Panc1 (cell line): ENCODE data around the gene OPA1. TPM values are rescaled to one million over a fixed set of nuclear protein-coding genes. Genes with fewer than 3 reads are reported as not detected.

Experiments
- ATAC-seq: fragments of 200-7000 bp; cut with Tn5 transposase; 2 replicates; pipeline ENCODE4 v1.9.1; 2020; ENCODE audit warnings: mild to moderate bottlenecking, moderate library complexity
- BruUV-seq: library from RNA; stranded (reverse); fragments of 400-500 nt; replicated peaks from 2 replicates; lab custom pipeline; 2021; lab: Mats Ljungman, UMichigan
- CTCF ChIA-PET: fragments of 300-600 bp; sonication (Branson Sonifier 250); formaldehyde crosslinking; loops from one replicate; lab custom pipeline; 2022; ENCODE audit warnings: antibody characterized with exemption; lab: Charles Lee
- POLR2A ChIA-PET: fragments of 300-600 bp; sonication (Branson Sonifier 250); formaldehyde crosslinking; loops from one replicate; lab custom pipeline; 2022; ENCODE audit warnings: antibody characterized with exemption; lab: Charles Lee
- DNase-seq: peaks from one replicate; pipeline ENCODE4 v3.0.0-alpha.2; 2010; ENCODE audit warnings: low read depth, low spot score
- H3K27ac ChIP-seq: 2 replicates; pipeline ENCODE4 v1.5.1; 2011; ENCODE audit warnings: mild to moderate bottlenecking, low read length, inconsistent platforms
- H3K27me3 ChIP-seq: fragments of 200-500 bp; sonication (Bioruptor generic); 2 replicates; pipeline ENCODE4 v1.6.0; 2014; ENCODE audit warnings: low read length, inconsistent platforms; ENCODE audit not compliant: control insufficient read depth, insufficient read depth
- H3K36me3 ChIP-seq: fragments of 200-500 bp; sonication (Bioruptor generic); 2 replicates; pipeline ENCODE4 v1.5.1; 2014; ENCODE audit warnings: inconsistent platforms, mild to moderate bottlenecking, low read length, moderate library complexity; ENCODE audit not compliant: control insufficient read depth, insufficient read depth
- H3K4me1 ChIP-seq: 2 replicates; pipeline ENCODE4 v1.5.1; 2011; ENCODE audit warnings: inconsistent platforms, mild to moderate bottlenecking, low read length, moderate library complexity; ENCODE audit not compliant: control insufficient read depth, insufficient read depth
- H3K4me3 ChIP-seq, 2 experiments: 2 replicates each; pipeline ENCODE4 v1.5.1; 2011 to 2012; ENCODE audit warnings: low read depth in 2 of 2, low read length in 2 of 2, mild to moderate bottlenecking in 2 of 2, inconsistent platforms in 1 of 2, moderate library complexity in 1 of 2
- H3K9me3 ChIP-seq: fragments of 200-500 bp; sonication (Bioruptor generic); 2 replicates; pipeline ENCODE4 v1.5.1; 2014; ENCODE audit warnings: low read depth, mild to moderate bottlenecking, inconsistent platforms, low read length, moderate library complexity; ENCODE audit not compliant: control insufficient read depth, insufficient read depth
- POLR2AphosphoS5 ChIP-seq: IDR thresholded peaks from 2 replicates; pipeline ENCODE4 v1.6.1; 2012; ENCODE audit warnings: mild to moderate bottlenecking, low read depth, low read length, moderate library complexity
- REST ChIP-seq, 2 experiments: IDR thresholded peaks; 2 replicates each; pipeline ENCODE4 v1.6.1; 2011 to 2012; ENCODE audit warnings: low read depth in 2 of 2, control low read depth in 1 of 2, low read length in 1 of 2, mild to moderate bottlenecking in 1 of 2, moderate library complexity in 1 of 2; ENCODE audit not compliant: insufficient read depth in 1 of 2
- SIN3A ChIP-seq: IDR thresholded peaks from 2 replicates; pipeline ENCODE4 v1.6.1; 2012; ENCODE audit warnings: low read depth, mild to moderate bottlenecking, low read length, moderate library complexity, borderline replicate concordance; ENCODE audit not compliant: insufficient read depth
- TCF7L2 ChIP-seq: IDR thresholded peaks from 2 replicates; pipeline ENCODE4 v1.6.1; 2011; ENCODE audit warnings: mild to moderate bottlenecking, low read depth, low read length, inconsistent platforms
- in situ Hi-C: cut with HindIII; loops from 2 replicates; pipeline ENCODE4 v1.10.0; 2016; ENCODE audit warnings: low sequenced_read_pairs, low pct_unique_long_range_greater_than_20kb
- intact Hi-C: fragments of 100-400 bp; cut with micrococcal nuclease; formaldehyde crosslinking; loops from one replicate; pipeline ENCODE4 v1.10.0; 2022; ENCODE audit not compliant: unreplicated experiment
- total RNA-seq: library from RNA; stranded (reverse); gene quantifications from one replicate; pipeline ENCODE4 v1.2.1, GENCODE V29; 2021; ENCODE audit not compliant: unreplicated experiment
- TF ChIP-seq, protein P1 (sequence below): fragments of 450-650 bp; IDR thresholded peaks from 2 replicates; pipeline ENCODE4 v1.5.1; 2017; ENCODE audit warnings: mild to moderate bottlenecking

OPA1 gene
- total RNA-seq, 1 experiment from 2014 or later: 109 TPM

GRCh38 chr3:193637831-193638230 lies 44.8 kb downstream of the OPA1 start:
- TF ChIP-seq SIN3A: no peak
- no peak for TF ChIP-seq TCF7L2
- no peak for TF ChIP-seq REST (IDR thresholded peaks at IDR 0.05; ENCODE audit: insufficient read depth in 1 of 2, low read depth in 2 of 2, low read length in 1 of 2)
- TF ChIP-seq, protein P1, sequence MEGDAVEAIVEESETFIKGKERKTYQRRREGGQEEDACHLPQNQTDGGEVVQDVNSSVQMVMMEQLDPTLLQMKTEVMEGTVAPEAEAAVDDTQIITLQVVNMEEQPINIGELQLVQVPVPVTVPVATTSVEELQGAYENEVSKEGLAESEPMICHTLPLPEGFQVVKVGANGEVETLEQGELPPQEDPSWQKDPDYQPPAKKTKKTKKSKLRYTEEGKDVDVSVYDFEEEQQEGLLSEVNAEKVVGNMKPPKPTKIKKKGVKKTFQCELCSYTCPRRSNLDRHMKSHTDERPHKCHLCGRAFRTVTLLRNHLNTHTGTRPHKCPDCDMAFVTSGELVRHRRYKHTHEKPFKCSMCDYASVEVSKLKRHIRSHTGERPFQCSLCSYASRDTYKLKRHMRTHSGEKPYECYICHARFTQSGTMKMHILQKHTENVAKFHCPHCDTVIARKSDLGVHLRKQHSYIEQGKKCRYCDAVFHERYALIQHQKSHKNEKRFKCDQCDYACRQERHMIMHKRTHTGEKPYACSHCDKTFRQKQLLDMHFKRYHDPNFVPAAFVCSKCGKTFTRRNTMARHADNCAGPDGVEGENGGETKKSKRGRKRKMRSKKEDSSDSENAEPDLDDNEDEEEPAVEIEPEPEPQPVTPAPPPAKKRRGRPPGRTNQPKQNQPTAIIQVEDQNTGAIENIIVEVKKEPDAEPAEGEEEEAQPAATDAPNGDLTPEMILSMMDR: no peak
- TF ChIP-seq POLR2AphosphoS5: no peak

DNA sequence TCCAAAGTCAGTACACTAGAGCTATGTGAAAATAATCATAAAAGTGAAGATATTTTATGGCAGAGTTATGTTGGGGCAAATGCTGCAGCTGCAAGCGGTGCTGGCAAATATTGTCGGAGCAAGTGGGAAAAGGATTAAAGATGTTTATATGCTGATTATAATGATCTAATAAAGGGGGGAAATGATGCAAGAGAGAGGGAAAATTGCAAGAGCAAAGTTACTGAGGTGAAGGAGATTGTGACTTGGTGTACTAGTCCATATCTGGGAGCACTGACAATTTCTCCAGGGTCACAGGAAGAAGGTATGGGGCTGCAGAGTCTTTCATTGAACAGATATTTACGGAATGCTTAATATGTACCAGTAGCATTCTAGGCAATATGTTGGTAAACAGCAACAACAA lies 45.8 kb downstream of the OPA1 start:
- ATAC-seq: no peak
- no peak for DNase-seq
- no peaks in the 10 kb centered on the region for H3K9me3 ChIP-seq
- BruUV-seq: no TSS peak
- CTCF ChIA-PET: no interaction called here
- POLR2A ChIA-PET: no interaction called here
- H3K27me3 ChIP-seq: no peaks in the 10 kb centered on the region
- intact Hi-C loops (no loop called here), in situ Hi-C loops (no loop called here)
- no peak overlapping the region for H3K4me3 ChIP-seq
- no peaks in the 10 kb centered on the region for H3K4me1 ChIP-seq
- H3K36me3 ChIP-seq: peaks cover 50% of the 10 kb centered on the region
- no peak overlapping the region for H3K27ac ChIP-seq
- TF ChIP-seq, protein P1: no peak
- TF ChIP-seq REST (IDR thresholded peaks at IDR 0.05; ENCODE audit: insufficient read depth in 1 of 2, low read depth in 2 of 2, low read length in 1 of 2): no peak
- no peak for TF ChIP-seq SIN3A
- TF ChIP-seq POLR2AphosphoS5: no peak
- no peak for TF ChIP-seq TCF7L2

More at GRCh38 chr3:193637831-193638230, 44.8 kb downstream of the OPA1 start:
- ChIA-PET CTCF (no interaction called here), POLR2A (interaction anchor here (0.6 kb wide), 1 partner anchor 26 kb away, joined by 3 read pairs; no protein-coding TSS in a partner anchor)
- no TSS peak for BruUV-seq
- intact Hi-C loops: no loop called here
- no peak for ATAC-seq
- in situ Hi-C loops: no loop called here
- no peak overlapping the region for H3K27ac ChIP-seq
- no peaks in the 10 kb centered on the region for H3K4me1 ChIP-seq
- H3K4me3 ChIP-seq: no peak overlapping the region
- peaks cover 40% of the 10 kb centered on the region for H3K36me3 ChIP-seq
- H3K9me3 ChIP-seq: no peaks in the 10 kb centered on the region
- H3K27me3 ChIP-seq: no peaks in the 10 kb centered on the region
- no peak for DNase-seq
